Prostate gland (tissue), 2 donors: ENCODE data around the gene MRPS14.

Experiments used
- POLR2A ChIP-seq: fragments of 450-650 bp; IDR thresholded peaks from one replicate; pipeline ENCODE4 v1.6.1; 2016; ENCODE audit warnings: antibody characterized with exemption, mild to moderate bottlenecking
- POLR2AphosphoS5 ChIP-seq: sonication (generic); formaldehyde crosslinking; IDR thresholded peaks from one replicate; pipeline ENCODE4 v1.6.1; 2017; ENCODE audit warnings: antibody characterized with exemption
- TF ChIP-seq, protein P1 (sequence below), 4 experiments: fragments of 200-600 bp in 2 of 4; fragments of 450-650 bp in 2 of 4; sonication (generic) in 2 of 4; IDR thresholded peaks; 1 replicate in 3 of 4; 2 replicates in 1 of 4; pipeline ENCODE4 v1.5.1; 2016 to 2019; ENCODE audit warnings: antibody characterized with exemption in 4 of 4, mild to moderate bottlenecking in 2 of 4, moderate library complexity in 2 of 4

DNA sequence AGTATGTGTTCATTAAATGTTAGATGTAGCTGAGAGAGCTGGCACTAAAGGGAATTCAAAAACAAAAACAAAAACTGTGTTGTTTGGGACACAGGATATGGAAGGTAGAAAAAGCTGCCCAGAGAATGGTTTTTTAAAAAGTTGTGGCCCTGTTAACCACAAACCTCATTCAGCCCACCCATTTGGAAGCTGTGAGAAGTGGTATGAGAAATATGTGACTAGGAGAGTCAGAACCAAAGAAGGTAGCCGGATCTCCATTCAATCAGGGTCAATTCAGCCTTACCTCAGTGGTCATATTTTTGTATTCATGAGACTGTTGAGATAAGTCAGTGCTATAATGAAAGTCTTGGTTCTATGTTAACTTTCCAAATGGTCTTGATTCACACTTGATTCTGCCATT lies 53.2 kb downstream of the MRPS14 start:
- TF ChIP-seq, protein P1, sequence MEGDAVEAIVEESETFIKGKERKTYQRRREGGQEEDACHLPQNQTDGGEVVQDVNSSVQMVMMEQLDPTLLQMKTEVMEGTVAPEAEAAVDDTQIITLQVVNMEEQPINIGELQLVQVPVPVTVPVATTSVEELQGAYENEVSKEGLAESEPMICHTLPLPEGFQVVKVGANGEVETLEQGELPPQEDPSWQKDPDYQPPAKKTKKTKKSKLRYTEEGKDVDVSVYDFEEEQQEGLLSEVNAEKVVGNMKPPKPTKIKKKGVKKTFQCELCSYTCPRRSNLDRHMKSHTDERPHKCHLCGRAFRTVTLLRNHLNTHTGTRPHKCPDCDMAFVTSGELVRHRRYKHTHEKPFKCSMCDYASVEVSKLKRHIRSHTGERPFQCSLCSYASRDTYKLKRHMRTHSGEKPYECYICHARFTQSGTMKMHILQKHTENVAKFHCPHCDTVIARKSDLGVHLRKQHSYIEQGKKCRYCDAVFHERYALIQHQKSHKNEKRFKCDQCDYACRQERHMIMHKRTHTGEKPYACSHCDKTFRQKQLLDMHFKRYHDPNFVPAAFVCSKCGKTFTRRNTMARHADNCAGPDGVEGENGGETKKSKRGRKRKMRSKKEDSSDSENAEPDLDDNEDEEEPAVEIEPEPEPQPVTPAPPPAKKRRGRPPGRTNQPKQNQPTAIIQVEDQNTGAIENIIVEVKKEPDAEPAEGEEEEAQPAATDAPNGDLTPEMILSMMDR (IDR thresholded peaks at IDR 0.05): no peak
- TF ChIP-seq POLR2AphosphoS5 (no peak), POLR2A (no peak)
